Measurements from ENCODE around the gene SP2.
"Not testable (repeated sequence)": the region's sequence is repeated elsewhere in the genome, so short reads cannot be mapped to it uniquely, and the experiment has no call there.

The SP2 gene

DNA sequence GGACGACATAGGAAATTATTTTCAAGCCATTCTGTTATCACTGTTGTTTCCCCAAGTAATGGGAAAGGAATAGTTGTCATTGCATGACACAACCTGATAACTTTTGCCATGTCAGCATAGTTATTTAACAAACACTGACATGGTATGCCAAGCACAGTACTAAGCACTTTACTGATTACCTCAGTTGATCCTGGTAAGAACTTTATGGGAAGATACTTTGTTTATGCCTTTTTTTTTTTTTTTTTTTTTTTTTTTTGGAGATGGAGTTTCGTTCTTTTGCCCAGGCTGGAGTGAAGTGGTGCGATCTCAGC lies 29.6 kb downstream of the SP2 start:
- no peak for DNase-seq

DNA sequence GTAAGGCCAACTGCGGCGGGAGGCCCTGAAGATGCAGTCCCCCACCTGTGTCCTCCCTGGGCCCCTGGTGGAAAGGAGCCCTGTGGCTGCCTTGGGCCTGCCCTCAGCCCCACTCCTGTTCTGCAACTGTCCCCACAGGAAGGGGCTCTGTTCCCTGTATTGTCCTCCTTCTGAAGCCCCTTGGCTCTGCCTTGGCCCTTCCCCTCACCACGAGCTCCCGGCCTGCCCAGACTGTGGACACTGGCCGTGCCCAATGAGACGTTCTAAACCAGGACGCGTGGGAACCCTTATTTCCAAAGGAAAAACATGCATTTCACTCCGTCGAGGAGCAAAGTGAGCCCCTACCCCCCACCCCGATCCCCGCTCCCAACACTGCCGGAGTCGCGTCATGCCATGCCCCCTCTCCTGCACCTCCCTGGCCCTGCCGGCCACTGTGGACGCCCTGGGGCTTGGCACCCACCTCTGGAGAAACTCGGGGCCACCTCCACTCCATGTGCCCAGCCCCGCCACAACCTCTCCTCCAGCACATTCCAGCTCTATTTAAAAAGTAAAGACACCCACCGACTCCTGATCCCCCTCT lies 31.9 kb downstream of the SP2 start:
- no peak for DNase-seq

DNA sequence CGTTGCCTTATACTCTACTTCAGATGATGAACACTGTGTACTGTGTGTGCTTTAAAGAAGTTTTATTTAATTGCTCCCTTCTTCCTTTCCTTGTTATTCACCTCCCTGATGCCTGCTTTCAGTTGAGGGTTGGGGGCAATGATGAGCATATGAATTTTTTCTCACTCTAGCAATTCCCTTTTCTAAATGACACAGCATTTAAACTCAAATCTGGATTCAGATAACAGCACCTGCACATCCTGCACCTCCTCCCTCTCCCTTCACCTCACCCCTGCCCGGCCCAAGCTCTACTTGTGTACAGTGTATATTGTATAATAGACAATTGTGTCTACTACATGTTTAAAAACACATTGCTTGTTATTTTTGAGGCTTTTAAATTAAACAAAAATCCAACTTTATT lies 32.4 kb downstream of the SP2 start:
- DNase-seq, result no peak

DNA sequence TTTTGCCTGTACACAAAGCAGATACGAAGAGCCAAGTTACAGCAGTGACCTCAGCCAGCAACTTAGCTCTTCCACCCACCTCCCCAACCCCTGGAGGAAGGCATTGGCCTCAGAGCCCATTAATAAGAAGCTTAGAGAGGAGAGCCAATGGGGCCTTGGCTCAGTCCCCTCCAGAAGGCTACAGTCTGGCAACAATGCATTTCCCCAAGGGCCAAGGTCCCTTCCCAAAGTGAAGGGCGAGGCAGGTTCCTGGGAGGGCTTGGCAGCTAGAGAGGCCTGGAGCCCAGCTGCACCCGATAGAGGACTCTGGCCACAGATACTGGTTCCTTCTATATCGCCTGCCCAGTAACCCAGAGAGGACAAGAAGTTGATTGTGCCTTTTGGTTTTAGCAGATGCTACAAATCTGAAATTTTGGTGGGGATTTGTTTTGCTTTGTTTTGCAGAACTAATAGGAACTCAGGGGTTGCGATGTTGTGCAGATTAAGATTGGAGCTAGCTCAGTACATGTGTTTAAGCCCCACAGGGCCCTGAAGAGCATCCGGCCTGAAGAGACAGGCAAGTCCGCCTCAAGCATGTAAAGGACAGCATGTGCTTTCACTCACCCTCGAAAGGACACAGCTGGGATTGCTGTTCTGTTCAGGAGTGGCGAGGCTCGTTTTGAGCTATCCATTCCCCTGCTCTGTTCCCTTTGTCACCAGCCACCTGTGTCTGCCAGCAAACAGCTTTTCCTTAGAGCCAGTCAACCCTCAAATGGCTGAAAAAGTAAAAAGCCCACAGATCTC lies 33.4 kb downstream of the SP2 start:
- DNase-seq, result no peak

DNA sequence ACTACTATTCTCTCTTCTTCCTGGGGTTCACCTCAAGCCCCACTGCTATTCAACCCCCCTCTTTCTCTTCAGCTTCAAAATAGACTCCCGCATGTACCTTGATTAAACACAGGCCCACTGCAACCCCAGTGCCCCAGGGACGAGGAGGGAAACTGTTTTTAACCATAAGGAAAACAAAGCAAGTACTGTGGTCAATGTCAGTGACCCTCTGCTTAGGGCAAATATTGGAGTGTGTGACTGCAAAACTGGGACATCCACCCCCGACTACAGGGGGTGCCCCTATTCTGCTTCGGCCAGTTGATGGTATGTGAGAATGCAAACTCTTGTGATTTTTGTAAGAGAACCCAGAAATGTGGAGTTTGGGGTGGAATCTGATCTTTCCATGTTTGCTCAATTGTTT lies 35.8 kb downstream of the SP2 start:
- no peak for DNase-seq

DNA sequence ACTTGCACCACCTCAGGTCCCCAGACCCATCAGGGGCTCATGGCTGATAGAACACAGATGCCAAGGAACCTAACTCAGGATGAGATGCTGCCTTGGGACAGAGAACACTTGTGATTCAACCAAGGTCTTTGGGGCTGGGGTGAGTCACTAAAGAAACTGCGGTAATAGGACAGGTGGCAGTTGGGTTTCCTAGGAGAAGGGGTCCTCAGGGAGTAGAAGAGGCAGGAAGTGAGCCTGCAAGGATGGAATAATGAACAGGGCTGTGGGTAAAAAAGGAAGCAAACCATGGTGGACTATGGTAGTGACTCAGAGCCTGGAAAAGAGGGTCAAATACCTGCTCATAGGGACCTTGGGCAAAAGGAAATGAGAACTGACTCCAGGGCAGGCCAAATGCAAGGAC lies 38.8 kb downstream of the SP2 start:
- no peak for DNase-seq

DNA sequence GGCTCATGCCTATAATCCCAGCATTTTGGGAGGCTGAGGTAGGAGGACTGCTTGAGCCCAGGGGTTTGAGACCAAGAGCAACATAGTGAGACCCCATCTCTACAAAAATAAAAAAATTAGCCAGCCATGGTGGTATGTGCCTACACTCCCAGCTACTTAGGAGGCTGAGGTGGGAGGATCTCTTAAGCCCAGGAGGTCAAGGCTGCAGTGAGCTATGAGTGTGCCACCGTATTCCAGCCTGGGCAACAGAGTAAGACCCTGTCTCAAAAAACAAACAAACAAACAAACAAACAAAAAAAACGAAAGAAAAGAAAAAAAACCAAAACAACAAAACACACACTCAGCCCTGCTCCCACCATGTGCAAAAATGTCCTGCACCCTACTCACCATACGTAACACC lies 39.4 kb downstream of the SP2 start:
- not testable (repeated sequence) for DNase-seq

DNA sequence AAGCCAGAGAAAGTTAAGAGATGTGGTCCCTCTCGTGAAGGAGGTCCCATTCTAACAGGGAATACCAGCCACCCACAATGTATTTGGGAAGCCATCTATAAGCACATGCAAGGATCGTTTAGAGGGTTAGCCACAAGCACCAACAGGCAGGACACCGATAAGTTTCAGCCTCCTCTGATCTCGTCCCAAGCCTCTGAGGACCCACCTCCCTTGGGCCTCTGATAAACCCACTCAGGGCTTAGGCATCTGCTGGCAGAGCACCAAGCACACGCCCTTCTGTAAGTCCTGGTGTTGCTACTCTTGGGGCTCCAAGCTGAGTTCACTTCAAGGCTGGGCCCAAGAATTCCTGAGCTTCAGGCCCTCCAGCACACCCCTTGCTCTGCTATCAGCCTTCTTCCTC lies 39.9 kb downstream of the SP2 start:
- no peak for DNase-seq

DNA sequence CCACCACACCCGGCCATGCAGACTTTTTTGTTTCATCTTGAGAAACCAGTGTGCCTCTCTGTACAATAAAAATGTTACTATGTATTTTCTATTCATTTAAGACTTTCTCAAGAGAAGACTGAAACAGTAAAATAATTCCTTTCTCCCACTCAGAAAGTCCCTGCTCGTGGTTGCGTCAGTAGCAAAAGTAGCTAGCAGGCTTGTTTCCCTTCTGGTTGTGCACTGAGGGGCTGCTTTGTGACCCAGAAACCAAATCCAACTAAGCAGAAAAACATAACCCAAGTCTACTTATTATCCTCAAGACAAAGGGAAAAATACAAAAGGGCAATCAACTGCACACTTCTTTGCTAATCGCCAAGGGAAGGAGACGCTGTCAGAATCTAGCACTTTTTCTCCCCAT lies 41.9 kb downstream of the SP2 start:
- DNase-seq, result no peak

DNA sequence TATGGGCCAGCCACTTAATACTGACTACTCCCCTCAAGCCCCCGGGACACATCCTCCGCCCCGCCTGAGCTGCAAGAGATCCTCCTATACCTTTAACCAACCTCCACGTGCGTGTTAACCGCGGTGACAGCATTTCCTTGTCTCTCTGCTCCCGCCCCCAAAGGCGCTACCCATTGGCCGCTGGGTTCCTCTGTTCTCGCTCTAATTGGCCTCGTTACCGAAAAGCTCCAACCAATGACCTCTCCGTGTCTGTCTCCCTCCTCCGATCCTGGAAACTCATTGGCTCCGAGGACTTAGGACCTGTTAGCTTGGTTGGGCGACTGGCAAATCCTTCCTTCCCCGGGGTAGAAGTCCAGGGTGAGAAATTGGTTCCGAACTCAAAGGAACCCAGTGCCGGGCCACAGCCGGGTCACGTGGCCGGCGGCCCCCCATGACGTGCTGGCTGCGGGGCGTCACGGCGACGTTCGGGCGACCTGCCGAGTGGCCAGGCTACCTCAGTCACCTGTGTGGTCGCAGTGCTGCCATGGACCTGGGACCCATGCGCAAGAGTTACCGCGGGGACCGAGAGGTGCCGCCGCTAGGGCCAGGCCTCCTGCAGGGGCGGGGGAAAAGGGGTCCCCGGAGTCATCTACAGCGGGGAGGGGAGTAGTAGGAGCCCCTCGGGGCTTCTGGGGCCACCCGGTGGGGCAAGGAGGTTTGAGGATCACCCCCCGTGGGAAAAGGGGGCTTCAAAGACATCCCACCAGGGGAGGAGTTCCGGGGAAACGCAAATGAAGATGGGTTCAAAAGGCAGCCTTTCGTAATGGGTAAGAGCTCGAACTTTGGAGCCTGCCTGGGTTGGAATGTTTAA lies 45.4 kb downstream of the SP2 start, which contains the start of gene PNPO:
Gene PNPO (plus strand): TSS at position 326 of the 850 bp plus-strand sequence. CDS start 105 bp downstream, at position 431.
- peak; percentile 98 for DNase-seq

DNA sequence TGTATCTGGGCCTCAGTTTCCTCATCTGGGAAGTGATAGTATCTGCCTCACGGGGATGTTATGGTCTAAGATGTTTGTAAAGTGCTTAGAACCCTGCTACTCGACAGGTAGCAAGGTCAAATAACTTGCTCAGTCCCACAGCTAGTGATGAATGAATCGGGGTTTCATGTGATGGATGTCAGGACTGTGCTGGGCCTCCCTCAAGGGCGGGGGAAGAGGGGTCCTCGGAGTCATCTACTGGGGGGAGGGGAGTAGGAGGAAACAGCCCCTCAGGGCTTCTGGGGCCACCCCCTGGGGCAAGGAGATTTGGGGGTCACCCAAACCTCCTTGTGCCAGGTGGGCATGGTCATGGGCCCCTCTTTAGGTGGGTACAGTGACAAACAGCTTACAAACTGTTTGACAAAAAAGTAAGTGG lies 46.1 kb downstream of the SP2 start:
- DNase-seq, result peak; percentile 65

DNA sequence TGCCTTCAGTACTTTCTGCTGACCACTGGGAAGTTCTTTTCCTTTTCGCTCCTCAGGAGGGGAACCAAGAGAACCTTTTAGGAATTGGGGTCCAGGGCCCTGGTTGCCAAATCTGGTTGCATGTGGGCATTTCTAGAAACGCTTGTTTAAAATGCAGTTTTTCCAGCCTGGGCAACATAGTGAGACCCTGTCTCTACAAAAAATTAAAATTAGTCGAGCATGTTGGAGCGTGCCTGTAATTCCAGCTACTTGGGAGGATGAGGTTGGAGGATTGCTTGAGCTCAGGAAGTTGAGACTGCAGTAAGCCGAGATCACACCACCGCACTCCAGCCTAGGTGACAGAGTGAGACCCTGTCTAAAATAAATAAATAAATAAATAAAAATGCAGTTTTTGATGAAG lies 46.5 kb downstream of the SP2 start:
- DNase-seq, result no peak

DNA sequence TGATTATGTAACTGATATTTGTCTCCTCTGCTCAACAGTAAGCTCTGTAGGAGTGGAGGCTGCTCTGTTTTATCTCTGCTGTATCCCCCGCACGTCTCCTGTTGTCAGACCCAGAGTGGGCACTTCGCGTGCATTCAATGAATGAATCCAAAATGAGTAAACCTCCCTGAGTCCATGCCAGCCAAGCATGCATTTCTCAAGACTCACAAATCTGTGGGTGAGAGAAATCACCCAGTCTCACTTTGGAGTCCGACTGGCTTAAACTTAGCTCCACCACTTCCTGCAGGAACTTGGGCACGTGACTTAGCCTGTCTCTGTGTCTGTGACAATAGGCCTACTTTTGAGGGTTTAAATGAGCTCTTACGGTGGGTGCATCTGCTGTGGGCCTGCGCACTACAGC lies 49.0 kb downstream of the SP2 start:
- no peak for DNase-seq

DNA sequence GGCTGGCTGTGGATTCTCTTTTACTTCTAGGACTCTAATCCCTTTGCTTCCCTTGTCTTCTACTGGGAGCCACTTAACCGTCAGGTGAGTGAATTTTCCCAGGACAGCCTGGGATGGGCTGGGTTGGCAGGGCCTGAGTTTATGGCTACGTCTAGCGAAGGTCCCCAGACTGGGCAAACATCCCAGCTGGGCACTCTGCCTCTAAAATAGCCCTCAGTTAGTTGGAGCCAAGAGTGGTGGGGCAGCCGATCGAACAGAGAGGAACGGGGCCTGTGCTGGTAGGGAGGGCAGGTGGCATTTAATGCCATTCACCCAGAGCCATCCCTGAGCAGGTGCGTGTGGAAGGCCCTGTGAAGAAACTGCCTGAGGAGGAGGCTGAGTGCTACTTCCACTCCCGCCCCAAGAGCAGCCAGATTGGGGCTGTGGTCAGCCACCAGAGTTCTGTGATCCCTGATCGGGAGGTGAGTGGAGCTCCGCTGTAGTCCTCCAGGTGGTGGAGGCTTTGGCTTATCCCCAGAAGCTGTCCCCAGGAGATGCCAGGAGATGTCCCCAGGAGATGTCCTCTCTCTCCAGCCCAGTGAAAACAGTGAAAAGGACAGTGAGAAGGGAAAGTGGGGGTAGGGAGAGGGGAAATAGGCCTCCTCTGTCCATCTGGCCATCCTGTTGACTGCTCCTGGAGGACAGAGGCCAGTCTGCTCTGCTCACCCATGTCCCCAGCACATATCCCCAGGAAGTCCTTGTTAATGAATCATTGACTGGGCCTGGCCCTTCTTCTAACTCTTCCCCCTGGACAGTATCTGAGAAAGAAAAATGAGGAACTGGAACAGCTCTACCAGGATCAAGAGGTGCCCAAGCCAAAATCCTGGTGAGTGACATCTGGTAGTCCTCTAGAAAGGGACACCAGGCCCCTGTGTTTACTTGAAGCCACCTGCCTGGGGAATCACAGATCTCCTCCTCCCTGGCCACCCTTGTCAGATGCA lies 49.8 kb downstream of the SP2 start:
- no peak for DNase-seq

DNA sequence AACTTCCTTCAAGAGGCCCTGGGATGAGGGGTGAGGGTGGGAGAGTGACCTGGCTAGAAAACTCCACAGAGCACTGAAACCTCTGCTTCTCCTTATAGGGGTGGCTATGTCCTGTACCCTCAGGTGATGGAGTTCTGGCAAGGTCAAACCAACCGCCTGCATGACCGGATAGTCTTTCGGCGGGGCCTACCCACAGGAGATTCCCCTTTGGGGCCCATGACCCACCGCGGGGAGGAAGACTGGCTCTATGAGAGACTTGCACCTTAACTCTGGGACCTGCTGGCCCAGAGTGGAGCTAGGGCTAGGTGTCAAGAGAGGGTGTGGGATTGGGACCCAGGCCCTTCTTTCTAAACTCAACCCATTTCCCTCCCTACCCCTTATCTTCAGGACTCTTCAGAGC lies 50.5 kb downstream of the SP2 start:
- DNase-seq, result no peak

DNA sequence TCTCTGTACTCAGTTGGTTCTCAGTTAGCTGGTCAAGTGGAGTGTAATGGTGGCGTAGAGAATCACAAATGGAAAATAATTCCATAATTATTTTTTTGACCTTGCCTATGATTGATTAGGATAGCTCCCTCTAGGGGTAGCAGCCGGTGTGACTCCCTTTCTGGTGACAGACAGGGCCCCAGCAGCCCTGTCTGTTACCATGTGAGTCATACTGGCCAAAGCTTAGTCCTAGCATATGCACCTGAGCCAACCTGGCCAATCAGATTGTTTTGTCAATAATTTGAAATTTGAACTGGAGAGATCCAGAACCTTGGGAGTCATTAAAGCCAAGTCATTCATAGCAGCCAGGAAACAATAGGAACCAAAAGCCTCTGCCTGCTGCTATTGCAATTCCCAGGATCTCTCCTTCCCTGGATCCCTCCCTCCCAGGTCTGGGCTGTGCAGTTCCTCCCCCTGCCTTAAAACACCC lies 50.9 kb downstream of the SP2 start:
- DNase-seq, result peak; percentile 90

DNA sequence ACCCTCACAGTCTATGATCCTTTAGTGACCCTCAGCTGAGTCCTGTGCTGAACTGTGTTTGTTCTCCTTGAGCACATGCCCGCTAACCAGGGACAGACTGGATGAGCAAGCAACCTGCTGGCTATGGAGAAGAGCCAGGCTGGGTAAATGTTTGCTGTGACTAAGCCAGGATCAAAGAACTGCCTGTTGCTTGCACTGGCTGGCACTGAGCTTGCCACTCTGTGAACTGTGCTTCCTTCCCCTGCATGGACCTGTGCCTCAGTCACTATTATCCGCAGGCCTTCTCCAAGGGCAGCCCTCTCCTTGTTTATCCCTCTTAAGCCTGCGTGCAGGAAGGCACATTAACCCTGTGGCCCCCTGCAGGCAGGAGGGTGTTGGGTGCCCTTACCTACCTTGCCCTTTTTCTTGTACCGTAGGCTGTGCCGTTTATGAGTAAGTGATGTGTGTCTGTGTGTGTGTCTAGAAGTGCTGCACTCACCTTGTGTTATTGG lies 52.7 kb downstream of the SP2 start:
- DNase-seq, result no peak

DNA sequence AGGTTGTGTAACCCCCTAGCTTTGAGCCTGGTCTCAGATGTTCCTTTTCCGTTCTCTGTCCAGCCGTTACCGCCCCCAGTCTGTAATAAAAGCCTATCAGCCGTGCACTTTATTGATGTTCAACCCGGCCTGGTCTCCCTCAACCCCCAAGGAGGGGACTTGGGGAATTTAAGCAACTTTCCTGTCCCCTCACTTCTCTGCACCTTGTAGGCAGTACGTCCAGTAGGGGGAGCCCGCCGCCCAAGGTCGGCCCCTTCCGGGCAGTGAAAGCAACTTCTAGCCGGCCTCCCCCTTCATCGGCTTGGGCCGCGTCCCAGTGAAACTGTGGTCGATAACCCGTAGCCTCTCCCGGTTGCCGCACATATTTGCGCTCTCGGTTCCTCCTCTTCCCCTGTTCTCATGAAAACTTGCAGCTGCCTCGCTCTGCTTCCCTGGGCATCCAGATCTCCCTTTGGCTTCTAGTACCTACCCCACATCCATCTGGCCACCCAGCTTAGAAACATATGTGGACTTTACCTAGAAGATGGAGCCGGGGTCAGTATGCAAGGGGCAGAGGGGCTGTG lies 53.2 kb downstream of the SP2 start:
- peak; percentile 93 for DNase-seq

DNA sequence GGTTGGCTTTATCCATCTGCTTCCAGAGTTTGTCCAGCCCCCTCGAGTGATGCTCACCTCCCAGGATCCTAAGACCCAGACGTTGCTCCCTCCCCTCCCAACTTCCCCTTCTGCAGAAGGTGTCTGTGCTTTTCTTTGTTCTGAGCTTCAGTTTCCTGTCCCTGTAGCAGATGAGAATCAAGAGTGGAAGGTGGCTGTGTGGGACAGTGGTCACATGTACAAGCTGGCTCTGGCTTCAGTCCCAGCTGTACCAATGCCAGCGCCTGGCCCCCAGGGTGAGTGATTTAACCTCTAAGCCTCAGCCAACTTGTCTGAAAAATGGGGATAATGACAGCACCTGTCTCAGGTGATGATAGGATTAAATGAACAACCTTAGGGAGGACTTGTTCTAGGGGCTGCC lies 53.9 kb downstream of the SP2 start:
- DNase-seq, result no peak

DNA sequence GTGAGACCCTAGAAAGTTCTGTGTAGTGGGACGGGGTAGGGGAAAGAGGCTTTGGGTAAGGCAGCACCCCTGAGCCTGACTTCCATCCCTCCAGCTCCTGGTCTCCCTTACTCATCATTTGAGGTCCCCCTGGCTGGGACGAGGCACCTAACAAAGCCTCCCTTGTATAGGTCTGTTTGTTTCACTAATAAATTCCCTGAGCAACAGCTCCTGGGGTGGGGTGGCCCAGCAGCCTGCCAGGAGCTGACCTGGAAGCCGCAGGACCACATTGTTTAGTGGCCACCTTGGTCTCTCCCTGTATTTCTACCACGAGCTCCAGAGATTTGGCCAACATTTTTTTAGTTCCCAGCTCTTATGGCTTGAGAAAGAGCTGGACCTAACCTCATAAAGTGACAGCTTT lies 54.4 kb downstream of the SP2 start:
- DNase-seq, result no peak

DNA sequence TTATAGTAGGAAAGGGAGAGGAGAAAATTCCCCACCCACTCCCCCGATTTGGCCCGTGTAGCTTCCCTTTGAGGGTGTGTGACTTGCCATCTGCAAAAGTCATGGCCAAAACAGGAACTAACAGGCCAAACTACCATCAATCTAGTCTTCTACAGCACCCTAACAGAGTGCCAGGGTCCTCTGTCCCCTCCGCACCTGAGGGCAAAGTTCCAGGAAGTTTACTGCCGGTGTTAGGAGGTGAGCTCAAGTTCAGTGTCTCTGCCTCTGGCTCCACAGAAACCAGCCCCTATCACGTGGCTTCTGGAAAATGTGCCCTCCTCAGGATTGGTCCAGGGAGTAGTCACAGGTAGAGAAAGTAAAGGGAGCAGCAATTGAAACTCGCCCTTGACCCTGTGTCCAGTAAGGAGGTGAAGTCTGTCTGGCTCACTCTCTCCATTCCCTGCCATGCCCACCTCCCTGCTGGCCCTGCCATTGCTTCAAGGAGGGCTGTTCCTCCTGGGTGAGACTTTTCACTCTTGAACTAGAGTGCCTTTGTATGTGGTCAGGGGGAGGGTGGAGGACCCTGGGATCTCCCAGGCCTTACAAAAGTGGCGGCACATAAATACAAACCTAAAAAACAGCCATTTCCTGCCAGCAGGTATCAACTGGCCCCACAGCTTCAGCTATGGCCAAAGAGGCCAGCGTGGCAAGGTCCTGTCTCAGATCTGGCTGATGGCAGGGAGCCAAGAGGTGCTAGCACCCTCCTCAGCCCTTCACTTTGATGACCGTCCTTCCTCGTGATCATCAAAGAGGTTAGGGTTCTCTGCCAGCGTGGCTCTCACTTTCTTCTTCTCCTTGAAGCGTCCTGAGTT lies 56.4 kb downstream of the SP2 start:
- DNase-seq, result no peak
